Peyer's patch (tissue), 4 donors: ENCODE measurements around the gene ADH6.

Experiments used
- CTCF ChIP-seq, 6 experiments: fragments of 450-650 bp in 4 of 6; fragments of 200-600 bp in 2 of 6; sonication (generic) in 1 of 6; IDR thresholded peaks; one replicate each; pipeline ENCODE4 v1.5.1; 2017 to 2019; ENCODE audit warnings: antibody characterized with exemption in 6 of 6, mild to moderate bottlenecking in 3 of 6, moderate library complexity in 1 of 6
- POLR2A ChIP-seq, 2 donors: fragments of 450-650 bp; IDR thresholded peaks; one replicate each; pipeline ENCODE4 v1.5.1; 2017; ENCODE audit warnings: antibody characterized with exemption in 2 of 2, mild to moderate bottlenecking in 2 of 2, moderate library complexity in 2 of 2

- TF ChIP-seq POLR2A (IDR thresholded peaks at IDR 0.05) (no peak), CTCF (IDR thresholded peaks at IDR 0.05) (no peak)
These were observed 2.9 kb upstream of the ADH6 start for GRCh38 chr4:99221980-99222379.
